Sigmoid colon (tissue), 7 donors: ENCODE data around the gene SLC39A11. TPM values are rescaled to one million over a fixed set of nuclear protein-coding genes. Genes with fewer than 3 reads are reported as not detected.

ENCODE experiments used
- DNase-seq: peaks from one replicate; pipeline ENCODE4 v3.0.0-alpha.2; 2019
- H3K27ac ChIP-seq, 4 donors: fragments of 200-600 bp; sonication (generic); one replicate each; pipeline ENCODE4 v1.5.1; 2016 to 2019; ENCODE audit warnings: mild to moderate bottlenecking in 1 of 4
- H3K27me3 ChIP-seq, 3 donors: fragments of 200-600 bp; sonication (generic); one replicate each; pipeline ENCODE4 v1.5.1; 2019; ENCODE audit warnings: mild to moderate bottlenecking in 1 of 3
- H3K36me3 ChIP-seq, 4 donors: fragments of 200-600 bp; sonication (generic); one replicate each; pipeline ENCODE4 v1.5.1; 2016 to 2019
- H3K4me1 ChIP-seq, 4 donors: fragments of 200-600 bp; sonication (generic); one replicate each; pipeline ENCODE4 v1.5.1; 2017 to 2019
- H3K4me3 ChIP-seq, 4 donors: fragments of 200-600 bp; sonication (generic); one replicate each; pipeline ENCODE4 v1.5.1; 2017 to 2019; ENCODE audit warnings: mild to moderate bottlenecking in 2 of 4, moderate library complexity in 1 of 4
- H3K9me3 ChIP-seq, 4 donors: fragments of 200-600 bp in 3 of 4; sonication (generic) in 3 of 4; one replicate each; pipeline versions ENCODE4 v1.5.1 to v1.6.1; 2013 to 2019
- CTCF ChIP-seq, 4 experiments: fragments of 450-650 bp in 3 of 4; fragments of 200-600 bp in 1 of 4; IDR thresholded peaks; one replicate each; pipeline ENCODE4 v1.5.1; 2016 to 2019; ENCODE audit warnings: antibody characterized with exemption in 4 of 4, mild to moderate bottlenecking in 3 of 4, moderate library complexity in 2 of 4
- EP300 ChIP-seq, 4 donors: sonication (generic); formaldehyde crosslinking; IDR thresholded peaks; one replicate each; pipeline ENCODE4 v1.6.1; 2017; ENCODE audit warnings: antibody characterized with exemption in 4 of 4
- POLR2A ChIP-seq, 2 donors: fragments of 450-650 bp; IDR thresholded peaks; one replicate each; pipeline ENCODE4 v1.6.1; 2016; ENCODE audit warnings: antibody characterized with exemption in 2 of 2, mild to moderate bottlenecking in 2 of 2, moderate library complexity in 2 of 2
- POLR2AphosphoS5 ChIP-seq, 4 donors: sonication (generic); formaldehyde crosslinking; IDR thresholded peaks; one replicate each; pipeline ENCODE4 v1.6.1; 2017; ENCODE audit warnings: antibody characterized with exemption in 4 of 4
- WGBS, 2 donors: extraction: QIAGEN DNeasy Blood & Tissue Kit; methylation state at CpG; one replicate each; pipeline ENCODE4 v1.1.7; 2013; 5-methylcytosine and 5-hydroxymethylcytosine counted together
- intact Hi-C: fragments of 100-400 bp; cut with DNase I; formaldehyde crosslinking; loops from one replicate; pipeline ENCODE4 v1.15.1; 2023
- polyA plus RNA-seq, 3 donors: library from polyadenylated mRNA; stranded (reverse); fragments of 200-250 nt; gene quantifications; one replicate each; pipeline ENCODE4 v1.2.3, GENCODE V29; 2013
- total RNA-seq, 4 donors: library from RNA; depleted of rRNA; stranded (reverse); fragments of >200 nt; gene quantifications; one replicate each; pipeline ENCODE4 v1.1.0, GENCODE V29; 2016
- donor health status: healthy with polysubstance abuse.
- donor health status: Bipolar disorder and iron deficiency.
- donor health status: healthy.

The SLC39A11 gene
- total and polyA plus RNA-seq, 7 donors = 7.6 to 16.4 (median 8.4) TPM

DNA sequence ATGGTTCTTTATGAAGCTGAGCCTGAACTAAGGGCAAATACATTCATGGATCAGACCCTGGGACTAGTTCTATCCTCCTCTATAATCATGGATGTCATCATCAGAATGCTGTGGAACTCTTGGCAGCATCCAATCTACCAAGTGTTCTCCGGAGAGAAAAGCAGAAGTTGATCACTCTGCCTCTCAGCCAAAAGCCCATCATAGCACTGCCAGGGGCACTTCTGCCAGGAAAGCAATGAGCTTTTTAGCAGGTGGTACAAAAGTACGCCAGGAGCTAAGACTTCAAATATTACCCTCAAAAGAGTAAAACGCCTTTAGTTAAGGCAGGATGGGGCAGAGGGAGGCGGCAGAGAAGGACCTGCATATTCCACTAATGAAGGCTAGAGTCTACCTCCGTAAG lies 279.0 kb downstream of the SLC39A11 start:
- Histone ChIP-seq H3K9me3 (peaks cover 0 to 11% (median 2%) of the 10 kb centered on the region in 4 donors), H3K36me3 (peaks cover 0 to 4% (median 0%) of the 10 kb centered on the region in 4 donors), H3K4me3 (no peak overlapping the region), H3K27me3 (no peaks in the 10 kb centered on the region), H3K4me1 (no peaks in the 10 kb centered on the region), H3K27ac (no peak overlapping the region)
- WGBS, 2 donors = 97% methylated on average over 5 of the region's 5 CpGs
- DNase-seq = no peak
- intact Hi-C loops = no loop called here
- no peak for TF ChIP-seq POLR2AphosphoS5 (IDR thresholded peaks at IDR 0.05)
- no peak for TF ChIP-seq CTCF (IDR thresholded peaks at IDR 0.05)
- no peak for TF ChIP-seq EP300 (IDR thresholded peaks at IDR 0.05)
- TF ChIP-seq POLR2A (IDR thresholded peaks at IDR 0.05) = no peak

DNA sequence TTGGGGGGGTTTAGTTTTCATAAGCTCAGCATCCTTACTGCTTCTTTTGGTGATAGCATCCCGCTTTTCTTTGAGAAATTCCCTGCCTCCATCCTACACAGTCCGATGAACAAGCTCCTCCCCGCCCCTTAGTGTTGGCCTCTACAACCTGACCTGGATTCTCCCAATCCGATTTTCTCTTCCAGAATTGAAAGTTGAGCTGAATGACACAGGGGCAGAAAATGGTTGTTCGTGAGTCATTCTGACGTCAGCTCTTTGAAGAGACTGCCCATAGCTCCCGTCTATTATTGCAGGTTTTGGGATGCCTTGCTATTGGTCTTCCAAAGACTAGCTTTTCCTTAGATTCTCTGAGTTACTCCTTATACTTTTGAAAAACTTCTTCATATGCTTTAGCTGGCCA lies 279.7 kb downstream of the SLC39A11 start:
- 97% methylated on average over 7 of the region's 7 CpGs for WGBS, 2 donors
- Histone ChIP-seq H3K36me3 (peaks cover 0 to 4% (median 0%) of the 10 kb centered on the region in 4 donors), H3K27ac (no peak overlapping the region), H3K4me3 (no peak overlapping the region), H3K4me1 (no peaks in the 10 kb centered on the region), H3K27me3 (no peaks in the 10 kb centered on the region), H3K9me3 (peaks cover 0 to 11% (median 2%) of the 10 kb centered on the region in 4 donors)
- no peak for DNase-seq
- TF ChIP-seq EP300 (IDR thresholded peaks at IDR 0.05) (no peak), CTCF (IDR thresholded peaks at IDR 0.05) (no peak), POLR2A (IDR thresholded peaks at IDR 0.05) (no peak), POLR2AphosphoS5 (IDR thresholded peaks at IDR 0.05) (no peak)
- intact Hi-C loops = no loop called here

DNA sequence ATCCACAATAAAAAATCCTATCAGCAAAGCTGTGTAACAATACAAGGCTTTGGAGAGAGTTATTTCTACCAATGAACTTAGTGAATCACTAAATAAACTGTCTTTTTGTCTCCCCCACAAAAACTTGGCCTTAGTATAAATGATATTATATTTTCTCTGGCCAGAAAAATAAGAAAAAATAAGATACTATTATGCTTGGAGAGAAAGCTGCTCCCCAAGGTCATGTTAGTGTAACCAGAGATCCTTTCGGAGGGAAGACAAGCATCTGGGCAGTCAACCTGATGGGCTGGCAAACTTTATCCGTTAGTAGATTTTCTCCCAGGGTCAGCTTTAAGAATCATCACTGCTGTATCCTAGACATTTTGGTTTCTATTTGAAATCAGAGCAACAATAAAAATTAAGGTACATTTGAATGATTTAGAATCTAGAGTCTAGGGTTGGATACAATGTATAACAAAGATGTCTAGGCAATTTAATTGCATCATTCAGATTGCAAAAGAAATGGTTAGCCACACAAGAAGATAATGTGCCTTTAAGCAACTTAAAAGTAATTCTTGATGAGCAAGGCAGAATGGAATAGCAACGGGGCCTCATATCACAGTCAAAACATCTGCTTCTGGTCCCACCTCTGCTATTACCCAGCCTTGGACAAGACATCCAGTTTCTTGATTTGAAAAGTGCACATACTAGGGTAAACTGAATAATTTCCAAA lies 280.4 kb downstream of the SLC39A11 start:
- H3K4me3 ChIP-seq = no peak overlapping the region
- no peaks in the 10 kb centered on the region for H3K4me1 ChIP-seq
- TF ChIP-seq CTCF (IDR thresholded peaks at IDR 0.05) = no peak
- TF ChIP-seq POLR2A (IDR thresholded peaks at IDR 0.05) = no peak
- TF ChIP-seq EP300 (IDR thresholded peaks at IDR 0.05) = no peak
- no peak for TF ChIP-seq POLR2AphosphoS5 (IDR thresholded peaks at IDR 0.05)
- no peak overlapping the region for H3K27ac ChIP-seq
- H3K36me3 ChIP-seq = peaks cover 0 to 4% (median 0%) of the 10 kb centered on the region in 4 donors
- WGBS, 2 donors = 94 to 97% methylated on average over 3 of the region's 3 CpGs
- DNase-seq = no peak
- H3K27me3 ChIP-seq = no peaks in the 10 kb centered on the region
- H3K9me3 ChIP-seq = peaks cover 0 to 11% (median 2%) of the 10 kb centered on the region in 4 donors
- intact Hi-C loops = no loop called here

- Histone ChIP-seq H3K36me3 (peaks cover 0 to 4% (median 0%) of the 10 kb centered on the region in 4 donors), H3K9me3 (peaks cover 0 to 11% (median 2%) of the 10 kb centered on the region in 4 donors), H3K4me3 (no peak overlapping the region), H3K27me3 (no peaks in the 10 kb centered on the region), H3K4me1 (no peaks in the 10 kb centered on the region), H3K27ac (no peak overlapping the region)
- no peak for TF ChIP-seq POLR2A (IDR thresholded peaks at IDR 0.05)
- no peak for TF ChIP-seq CTCF (IDR thresholded peaks at IDR 0.05)
- TF ChIP-seq POLR2AphosphoS5 (IDR thresholded peaks at IDR 0.05) = no peak
- no peak for TF ChIP-seq EP300 (IDR thresholded peaks at IDR 0.05)
- intact Hi-C loops = no loop called here
- 98 to 100% methylated on average over 1 of the region's 1 CpG for WGBS, 2 donors
- DNase-seq = no peak
These were observed 281.4 kb downstream of the SLC39A11 start for GRCh38 chr17:72810991-72811508.
